ELF-1 (cell line): ENCODE measurements around the gene MDN1.
"Not testable (repeated sequence)": the region's sequence is repeated elsewhere in the genome, so short reads cannot be mapped to it uniquely, and the experiment has no call there.

Experiments used
- DNase-seq: peaks from one replicate; pipeline ENCODE4 v3.0.0-alpha.2; 2016; ENCODE audit warnings: low read depth, low spot score

Gene MDN1

GRCh38 chr6:89650579-89650978 is 169.0 kb downstream of the MDN1 start:
- DNase-seq, result no peak

GRCh38 chr6:89649682-89650081 is 169.9 kb downstream of the MDN1 start:
- no peak for DNase-seq

- DNase-seq, result no peak
These were observed 174.7 kb downstream of the MDN1 start for GRCh38 chr6:89644864-89645263.

GRCh38 chr6:89643406-89643805 is 176.2 kb downstream of the MDN1 start:
- DNase-seq, result no peak

- no peak for DNase-seq
These were observed 176.6 kb downstream of the MDN1 start for GRCh38 chr6:89642956-89643355.

- not testable (repeated sequence) for DNase-seq
These were observed 178.0 kb downstream of the MDN1 start for GRCh38 chr6:89641581-89641980.

- no peak for DNase-seq
These were observed 178.8 kb downstream of the MDN1 start for GRCh38 chr6:89640804-89641203.

GRCh38 chr6:89638320-89639195 is 181.0 kb downstream of the MDN1 start, which contains the start of gene LYRM2:
Gene LYRM2, minus strand, starts transcription at chr6:89638747. Its CDS starts 31 bp downstream, at chr6:89638716.
- DNase-seq, result peak; percentile 95

- DNase-seq, result no peak
These were observed 181.7 kb downstream of the MDN1 start for GRCh38 chr6:89637960-89638319.

- not testable (repeated sequence) for DNase-seq
These were observed 183.2 kb downstream of the MDN1 start for GRCh38 chr6:89636412-89636811.

GRCh38 chr6:89630488-89630887 is 189.1 kb downstream of the MDN1 start:
- no peak for DNase-seq

- DNase-seq, result no peak
These were observed 195.8 kb downstream of the MDN1 start for GRCh38 chr6:89623749-89624148.

GRCh38 chr6:89619567-89619966 is 200.0 kb downstream of the MDN1 start:
- no peak for DNase-seq

- no peak for DNase-seq
These were observed 201.6 kb downstream of the MDN1 start for GRCh38 chr6:89618026-89618425.

- no peak for DNase-seq
These were observed 203.1 kb downstream of the MDN1 start for GRCh38 chr6:89616531-89616930.

- peak; percentile 39 for DNase-seq
These were observed 203.7 kb downstream of the MDN1 start for GRCh38 chr6:89615882-89616281.

GRCh38 chr6:89613790-89614189 is 205.8 kb downstream of the MDN1 start:
- no peak for DNase-seq

GRCh38 chr6:89612121-89612520 is 207.5 kb downstream of the MDN1 start:
- DNase-seq, result peak; percentile 25

GRCh38 chr6:89611666-89612065 is 207.9 kb downstream of the MDN1 start:
- DNase-seq, result no peak

- peak; percentile 75 for DNase-seq
These were observed 209.4 kb downstream of the MDN1 start for GRCh38 chr6:89610149-89610642.

- no peak for DNase-seq
These were observed 213.7 kb downstream of the MDN1 start for GRCh38 chr6:89605861-89606260.

GRCh38 chr6:89604653-89605052 is 214.9 kb downstream of the MDN1 start:
- DNase-seq, result no peak

GRCh38 chr6:89602166-89602565 is 217.4 kb downstream of the MDN1 start:
- DNase-seq, result no peak
